HT1080 (cell line): ENCODE data around the gene C18orf32. TPM values are rescaled to one million over a fixed set of nuclear protein-coding genes. Genes with fewer than 3 reads are reported as not detected.

ENCODE experiments used
- small RNA-seq: library from RNA; depleted of rRNA; stranded (forward); fragments of <200 nt; gene quantifications from one replicate; pipeline ENCODE3, GENCODE V24; 2014
- total RNA-seq: library from RNA; depleted of rRNA; stranded (reverse); fragments of >200 nt; shearing (Covaris generic); gene quantifications from 2 replicates; pipeline ENCODE4 v1.2.3, GENCODE V29; 2014; rRNA removed

C18orf32 gene
- total RNA-seq, 1 experiment from 2014 or later, result 23.4 TPM

Small RNA genes within 50 kb of the gene (small RNA-seq; reads per million reads assigned to genes)
- gene SNORD58A (not detected), gene SNORD58C (not detected)

Other genes starting within 250 kb of the C18orf32 start
- gene DYM, start 26.6 kb downstream of the C18orf32 start, total RNA-seq, result 59.4 and 75.6 TPM in 2 replicates
- gene RPL17, start 5.2 kb upstream of the C18orf32 start, total RNA-seq, result 3,061 and 3,120 TPM in 2 replicates
- 0.43 and 0.53 TPM in 2 replicates for gene LIPG, start 74.8 kb upstream of the C18orf32 start, total RNA-seq